Measurements from ENCODE around the gene AZIN2.

- no peak for TF ChIP-seq CTCF (IDR thresholded peaks at IDR 0.05)
- no peak for TF ChIP-seq POLR2A (IDR thresholded peaks at IDR 0.05)
These were observed 84.9 kb downstream of the AZIN2 start for GRCh38 chr1:33165809-33166208.
